GM19324 (cell line): ENCODE results near the gene CCSAP.

Experiments used
- ATAC-seq: cut with Tn5 transposase; IDR thresholded peaks from one replicate; pipeline ENCODE4 v1.9.1; 2021; ENCODE audit warnings: mild to moderate bottlenecking, moderate library complexity; ENCODE audit not compliant: unreplicated experiment, low FRiP score

CCSAP gene

GRCh38 chr1:229365569-229365968, 22.7 kb upstream of the CCSAP start:
- no peak for ATAC-seq

GRCh38 chr1:229364207-229365065, 21.6 kb upstream of the CCSAP start:
- ATAC-seq, result no peak

GRCh38 chr1:229363723-229364122, 20.9 kb upstream of the CCSAP start:
- no peak for ATAC-seq

- no peak for ATAC-seq
Measured at GRCh38 chr1:229360420-229360819, 17.6 kb upstream of the CCSAP start.

GRCh38 chr1:229355661-229356060, 12.8 kb upstream of the CCSAP start:
- ATAC-seq, result no peak

- no peak for ATAC-seq
Measured at GRCh38 chr1:229354226-229354625, 11.4 kb upstream of the CCSAP start.

- no peak for ATAC-seq
Measured at GRCh38 chr1:229352975-229353374, 10.1 kb upstream of the CCSAP start.

- no peak for ATAC-seq
Measured at GRCh38 chr1:229349463-229350385, 6.9 kb upstream of the CCSAP start.

- no peak for ATAC-seq
Measured at GRCh38 chr1:229347528-229347927, 4.7 kb upstream of the CCSAP start.

GRCh38 chr1:229344937-229345684, 2.3 kb upstream of the CCSAP start:
- ATAC-seq, result no peak

GRCh38 chr1:229344139-229344538, 1.3 kb upstream of the CCSAP start:
- no peak for ATAC-seq

GRCh38 chr1:229341774-229342655, 832 bp downstream of the CCSAP start:
- ATAC-seq, result peak; percentile 84

GRCh38 chr1:229340496-229340895, 2.4 kb downstream of the CCSAP start:
- ATAC-seq, result no peak

GRCh38 chr1:229339520-229339919, 3.3 kb downstream of the CCSAP start:
- ATAC-seq, result no peak

- no peak for ATAC-seq
Measured at GRCh38 chr1:229339086-229339485, 3.8 kb downstream of the CCSAP start.

- no peak for ATAC-seq
Measured at GRCh38 chr1:229336345-229336744, 6.5 kb downstream of the CCSAP start.

GRCh38 chr1:229334716-229335115, 8.1 kb downstream of the CCSAP start:
- no peak for ATAC-seq

- ATAC-seq, result no peak
Measured at GRCh38 chr1:229334269-229334668, 8.6 kb downstream of the CCSAP start.

GRCh38 chr1:229328598-229329362, 14.1 kb downstream of the CCSAP start:
- no peak for ATAC-seq
